Smooth muscle cell (in vitro differentiated cells): Measurements from ENCODE around the gene OSER1. TPM values are rescaled to one million over a fixed set of nuclear protein-coding genes. Genes with fewer than 3 reads are reported as not detected.
"Not testable (repeated sequence)": the region's sequence is repeated elsewhere in the genome, so short reads cannot be mapped to it uniquely, and the experiment has no call there.

Source experiments
- DNase-seq: peaks from one replicate; lab custom pipeline; 2025; ENCODE audit not compliant: unreplicated experiment; lab: John Stamatoyannopoulos, UW
- H2AFZ ChIP-seq: fragments of 200-600 bp; sonication (generic); 2 replicates; pipeline ENCODE4 v1.6.0; 2016; ENCODE audit warnings: antibody characterized with exemption, low read depth, mild to moderate bottlenecking
- H3F3A ChIP-seq: fragments of 200-600 bp; sonication (generic); 2 replicates; pipeline ENCODE4 v1.6.0; 2017; ENCODE audit warnings: antibody characterized with exemption, low read depth
- H3K27ac ChIP-seq: fragments of 200-600 bp; sonication (generic); 2 replicates; pipeline ENCODE4 v1.5.1; 2016; ENCODE audit warnings: low read depth, mild to moderate bottlenecking
- H3K27me3 ChIP-seq: fragments of 200-600 bp; sonication (generic); 2 replicates; pipeline ENCODE4 v1.6.1; 2016; ENCODE audit warnings: low read depth, mild to moderate bottlenecking
- H3K36me3 ChIP-seq: fragments of 200-600 bp; sonication (generic); 2 replicates; pipeline ENCODE4 v1.5.1; 2016; ENCODE audit warnings: low read depth
- H3K4me1 ChIP-seq: fragments of 200-600 bp; sonication (generic); 2 replicates; pipeline ENCODE4 v1.5.1; 2016; ENCODE audit warnings: low read depth
- H3K4me2 ChIP-seq: fragments of 200-600 bp; sonication (generic); 2 replicates; pipeline ENCODE4 v1.6.0; 2016; ENCODE audit warnings: mild to moderate bottlenecking
- H3K4me3 ChIP-seq: fragments of 200-600 bp; sonication (generic); 2 replicates; pipeline ENCODE4 v1.5.1; 2016; ENCODE audit warnings: mild to moderate bottlenecking
- H3K79me2 ChIP-seq: fragments of 200-600 bp; sonication (generic); 2 replicates; pipeline ENCODE4 v1.6.0; 2016; ENCODE audit warnings: low read depth, mild to moderate bottlenecking
- H3K9ac ChIP-seq: fragments of 200-600 bp; sonication (generic); 2 replicates; pipeline ENCODE4 v1.6.0; 2016; ENCODE audit warnings: low read depth
- H3K9me3 ChIP-seq: fragments of 200-600 bp; sonication (generic); replicated peaks from 2 replicates; pipeline ENCODE4 v1.5.1; 2016; ENCODE audit warnings: low read depth
- H4K20me1 ChIP-seq: fragments of 200-600 bp; sonication (generic); 2 replicates; pipeline ENCODE4 v1.6.0; 2016; ENCODE audit warnings: low read depth
- CTCF ChIP-seq: fragments of 200-600 bp; sonication (generic); IDR thresholded peaks from 2 replicates; pipeline ENCODE4 v1.5.1; 2017; ENCODE audit warnings: borderline replicate concordance, mild to moderate bottlenecking, antibody characterized with exemption; ENCODE audit not compliant: insufficient read depth, poor library complexity, severe bottlenecking
- WGBS: methylation state at CpG from one replicate; pipeline ENCODE4 v1.1.7; 2016; ENCODE audit warnings: low lambda C conversion rate; 5-methylcytosine and 5-hydroxymethylcytosine counted together
- polyA plus RNA-seq: library from polyadenylated mRNA; unstranded; fragments of >200 nt; fragmentation: Nextera tagmentation; extraction: Ambion mirVana; gene quantifications from 2 replicates; pipeline ENCODE4 v1.2.1, GENCODE V29; 2016
- total RNA-seq: library from RNA; depleted of rRNA; stranded (reverse); fragments of >200 nt; gene quantifications from 2 replicates; pipeline ENCODE4 v1.2.3, GENCODE V29; 2014

OSER1 gene
- total and polyA plus RNA-seq, 2 experiments from 2014 or later: 33.1 to 42.3 TPM

GRCh38 chr20:44196271-44196670 is 14.3 kb downstream of the OSER1 start:
- H3K4me3 ChIP-seq: no peak overlapping the region
- H3K4me1 ChIP-seq: no peaks in the 10 kb centered on the region
- no peaks in the 10 kb centered on the region for H3K9me3 ChIP-seq
- DNase-seq: no peak
- no peaks in the 10 kb centered on the region for H3F3A ChIP-seq
- no peak overlapping the region for H3K27ac ChIP-seq
- H3K9ac ChIP-seq: no peak overlapping the region
- peaks cover 9% of the 10 kb centered on the region for H3K79me2 ChIP-seq
- H3K36me3 ChIP-seq: peaks cover 10% of the 10 kb centered on the region
- no peak for TF ChIP-seq CTCF
- peaks cover 27% of the 10 kb centered on the region for H4K20me1 ChIP-seq
- H3K4me2 ChIP-seq: no peak overlapping the region
- 96% methylated on average over 3 of the region's 3 CpGs for WGBS
- no peak overlapping the region for H2AFZ ChIP-seq
- no peaks in the 10 kb centered on the region for H3K27me3 ChIP-seq

GRCh38 chr20:44195605-44196004 is 15.0 kb downstream of the OSER1 start:
- WGBS: 87% methylated on average over 1 of the region's 1 CpG
- no peak for DNase-seq
- peaks cover 3% of the 10 kb centered on the region for H3K79me2 ChIP-seq
- H3K9me3 ChIP-seq: no peaks in the 10 kb centered on the region
- no peaks in the 10 kb centered on the region for H3K4me1 ChIP-seq
- TF ChIP-seq CTCF: no peak
- H3K27me3 ChIP-seq: no peaks in the 10 kb centered on the region
- H3K4me2 ChIP-seq: no peak overlapping the region
- no peak overlapping the region for H3K4me3 ChIP-seq
- peaks cover 21% of the 10 kb centered on the region for H4K20me1 ChIP-seq
- no peak overlapping the region for H3K9ac ChIP-seq
- peaks cover 10% of the 10 kb centered on the region for H3K36me3 ChIP-seq
- no peak overlapping the region for H3K27ac ChIP-seq
- H3F3A ChIP-seq: no peaks in the 10 kb centered on the region
- no peak overlapping the region for H2AFZ ChIP-seq

GRCh38 chr20:44193801-44194200 is 16.8 kb downstream of the OSER1 start:
- no peak for TF ChIP-seq CTCF
- WGBS: 59% methylated on average over 2 of the region's 2 CpGs
- no peak overlapping the region for H3K4me2 ChIP-seq
- no peaks in the 10 kb centered on the region for H3K27me3 ChIP-seq
- H2AFZ ChIP-seq: no peak overlapping the region
- H3K79me2 ChIP-seq: no peaks in the 10 kb centered on the region
- H4K20me1 ChIP-seq: peaks cover 7% of the 10 kb centered on the region
- no peak overlapping the region for H3K27ac ChIP-seq
- H3K36me3 ChIP-seq: peaks cover 10% of the 10 kb centered on the region
- peaks cover 5% of the 10 kb centered on the region for H3F3A ChIP-seq
- no peak overlapping the region for H3K4me3 ChIP-seq
- H3K9ac ChIP-seq: no peak overlapping the region
- H3K9me3 ChIP-seq: no peaks in the 10 kb centered on the region
- no peaks in the 10 kb centered on the region for H3K4me1 ChIP-seq
- DNase-seq: no peak

- H3K4me2 ChIP-seq, H3F3A ChIP-seq, DNase-seq, H3K9ac ChIP-seq, H3K36me3 ChIP-seq, H3K4me3 ChIP-seq, H4K20me1 ChIP-seq, H2AFZ ChIP-seq, H3K27ac ChIP-seq, H3K79me2 ChIP-seq, H3K9me3 ChIP-seq, H3K27me3 ChIP-seq: not testable (repeated sequence)
- over 99% methylated on average over 5 of the region's 5 CpGs for WGBS
- H3K4me1 ChIP-seq: peaks cover 11% of the 10 kb centered on the region
Measured at GRCh38 chr20:44191640-44192039, 18.9 kb downstream of the OSER1 start.
